ENCODE measurements around the gene GSC. TPM values are rescaled to one million over a fixed set of nuclear protein-coding genes. Genes with fewer than 3 reads are reported as not detected.

The GSC gene
- polyA plus RNA-seq, 1 donor (not counting 4 experiments of a cell fraction or from before 2014, with no cell fraction given), result not detected

DNA sequence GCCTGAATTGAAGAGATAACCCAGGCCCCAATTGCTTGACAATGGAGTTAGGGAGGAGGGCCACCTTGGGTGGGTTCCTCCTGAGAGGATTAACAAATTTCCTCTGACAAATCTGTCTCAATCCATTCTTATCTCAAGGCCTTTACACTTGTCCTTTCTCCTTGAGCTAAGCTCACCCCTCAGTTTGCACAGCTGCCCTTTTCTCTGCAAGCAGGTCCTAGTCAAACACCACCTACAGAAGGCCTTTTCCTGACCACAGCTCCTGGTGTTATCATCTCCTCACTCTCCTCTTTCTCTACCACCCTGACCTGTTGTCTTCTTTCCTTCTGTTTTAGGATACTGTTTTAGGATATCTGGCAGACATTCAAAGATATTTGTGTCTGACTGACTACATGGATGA is 26.4 kb upstream of the GSC start:
- Histone ChIP-seq H3K27ac (ENCODE audit: control insufficient read depth, insufficient read depth, low read length) (no peak overlapping the region), H3K79me2 (ENCODE audit: control insufficient read depth, insufficient read depth, low read length) (no peaks in the 10 kb centered on the region), H3K27me3 (ENCODE audit: control insufficient read depth, extremely low read depth, insufficient read depth, low read length) (no peaks in the 10 kb centered on the region), H4K20me1 (ENCODE audit: control insufficient read depth, extremely low read depth, insufficient read depth, low read length) (no peaks in the 10 kb centered on the region), H3K4me2 (ENCODE audit: control insufficient read depth, extremely low read depth, insufficient read depth, low read depth, low read length) (no peak overlapping the region), H3K9ac (ENCODE audit: control insufficient read depth, extremely low read depth, insufficient read depth, low read length) (no peak overlapping the region), H3K9me1 (ENCODE audit: control insufficient read depth, extremely low read depth, insufficient read depth, low read length) (no peaks in the 10 kb centered on the region), H3K9me3 (ENCODE audit: control insufficient read depth, low read depth, low read length) (no peaks in the 10 kb centered on the region), H3K4me3 (ENCODE audit: control insufficient read depth in 2 of 3, extremely low read depth in 1 of 3, insufficient read depth in 2 of 3, low read depth in 1 of 3, low read length in 3 of 3) (no peak overlapping the region), H3K36me3 (ENCODE audit: control insufficient read depth in 2 of 2, extremely low read depth in 1 of 2, insufficient read depth in 2 of 2, low read length in 2 of 2) (no peaks in the 10 kb centered on the region), H2AFZ (ENCODE audit: control insufficient read depth, low read length) (no peak overlapping the region), H3K4me1 (ENCODE audit: control insufficient read depth, extremely low read depth, insufficient read depth, low read length) (peaks cover 4% of the 10 kb centered on the region)
- FAIRE-seq, result no peak
- TF ChIP-seq, protein P1, sequence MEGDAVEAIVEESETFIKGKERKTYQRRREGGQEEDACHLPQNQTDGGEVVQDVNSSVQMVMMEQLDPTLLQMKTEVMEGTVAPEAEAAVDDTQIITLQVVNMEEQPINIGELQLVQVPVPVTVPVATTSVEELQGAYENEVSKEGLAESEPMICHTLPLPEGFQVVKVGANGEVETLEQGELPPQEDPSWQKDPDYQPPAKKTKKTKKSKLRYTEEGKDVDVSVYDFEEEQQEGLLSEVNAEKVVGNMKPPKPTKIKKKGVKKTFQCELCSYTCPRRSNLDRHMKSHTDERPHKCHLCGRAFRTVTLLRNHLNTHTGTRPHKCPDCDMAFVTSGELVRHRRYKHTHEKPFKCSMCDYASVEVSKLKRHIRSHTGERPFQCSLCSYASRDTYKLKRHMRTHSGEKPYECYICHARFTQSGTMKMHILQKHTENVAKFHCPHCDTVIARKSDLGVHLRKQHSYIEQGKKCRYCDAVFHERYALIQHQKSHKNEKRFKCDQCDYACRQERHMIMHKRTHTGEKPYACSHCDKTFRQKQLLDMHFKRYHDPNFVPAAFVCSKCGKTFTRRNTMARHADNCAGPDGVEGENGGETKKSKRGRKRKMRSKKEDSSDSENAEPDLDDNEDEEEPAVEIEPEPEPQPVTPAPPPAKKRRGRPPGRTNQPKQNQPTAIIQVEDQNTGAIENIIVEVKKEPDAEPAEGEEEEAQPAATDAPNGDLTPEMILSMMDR (optimal IDR thresholded peaks at IDR 0.05 in 1 of 3, IDR thresholded peaks at IDR 0.05 in 1 of 3, conservative IDR thresholded peaks at IDR 0.05 in 1 of 3; ENCODE audit: extremely low read depth in 1 of 3, insufficient read depth in 2 of 3, low read length in 3 of 3), result no peak
- no peak for TF ChIP-seq EZH2 (IDR thresholded peaks at IDR 0.05; ENCODE audit: low read length)
- dilution Hi-C loops (cut with MboI; ENCODE audit: extremely low pct_ligation_motif_present, low sequenced_read_pairs), result no loop called here
- no peak for DNase-seq (ENCODE audit: low read depth, low spot score)

DNA sequence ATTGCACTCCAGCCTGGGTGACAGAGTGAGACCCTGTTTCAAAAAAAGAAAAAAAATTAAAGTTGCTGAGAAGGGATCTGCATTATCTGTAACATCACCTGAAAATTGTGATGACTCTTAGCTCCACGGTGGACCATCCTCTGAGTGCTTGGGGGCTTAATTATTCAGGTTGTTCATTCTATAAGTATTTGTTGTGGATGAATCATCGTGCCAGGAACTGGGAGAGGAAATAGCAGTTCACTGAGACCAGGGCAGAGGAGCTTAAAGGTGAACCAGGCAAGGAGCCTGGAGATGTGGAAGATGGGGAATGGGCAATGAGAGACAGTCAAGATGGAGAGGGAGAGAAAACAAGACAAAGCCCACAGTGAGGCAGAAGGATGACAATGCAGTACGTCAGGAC is 25.5 kb upstream of the GSC start:
- no peak overlapping the region for H3K4me2 ChIP-seq (ENCODE audit: control insufficient read depth, extremely low read depth, insufficient read depth, low read depth, low read length)

More for the DNA sequence above, 25.5 kb upstream of the GSC start:
- no peaks in the 10 kb centered on the region for H3K27me3 ChIP-seq (ENCODE audit: control insufficient read depth, extremely low read depth, insufficient read depth, low read length)
- no peaks in the 10 kb centered on the region for H3K9me1 ChIP-seq (ENCODE audit: control insufficient read depth, extremely low read depth, insufficient read depth, low read length)
- H3K9ac ChIP-seq (ENCODE audit: control insufficient read depth, extremely low read depth, insufficient read depth, low read length), result no peak overlapping the region
- no peaks in the 10 kb centered on the region for H3K9me3 ChIP-seq (ENCODE audit: control insufficient read depth, low read depth, low read length)
- no peak overlapping the region for H3K27ac ChIP-seq (ENCODE audit: control insufficient read depth, insufficient read depth, low read length)
- H3K4me3 ChIP-seq (ENCODE audit: control insufficient read depth in 2 of 3, extremely low read depth in 1 of 3, insufficient read depth in 2 of 3, low read depth in 1 of 3, low read length in 3 of 3), result no peak overlapping the region
- FAIRE-seq, result peak; percentile 5
- peaks cover 4% of the 10 kb centered on the region for H3K4me1 ChIP-seq (ENCODE audit: control insufficient read depth, extremely low read depth, insufficient read depth, low read length)
- DNase-seq (ENCODE audit: low read depth, low spot score), result no peak
- no peaks in the 10 kb centered on the region for H4K20me1 ChIP-seq (ENCODE audit: control insufficient read depth, extremely low read depth, insufficient read depth, low read length)
- H3K36me3 ChIP-seq (ENCODE audit: control insufficient read depth in 2 of 2, extremely low read depth in 1 of 2, insufficient read depth in 2 of 2, low read length in 2 of 2), result no peaks in the 10 kb centered on the region
- TF ChIP-seq EZH2 (IDR thresholded peaks at IDR 0.05; ENCODE audit: low read length), result no peak
- TF ChIP-seq, protein P1 (optimal IDR thresholded peaks at IDR 0.05 in 1 of 3, IDR thresholded peaks at IDR 0.05 in 1 of 3, conservative IDR thresholded peaks at IDR 0.05 in 1 of 3; ENCODE audit: extremely low read depth in 1 of 3, insufficient read depth in 2 of 3, low read length in 3 of 3), result no peak
- no peaks in the 10 kb centered on the region for H3K79me2 ChIP-seq (ENCODE audit: control insufficient read depth, insufficient read depth, low read length)
- dilution Hi-C loops (cut with MboI; ENCODE audit: extremely low pct_ligation_motif_present, low sequenced_read_pairs), result no loop called here
- H2AFZ ChIP-seq (ENCODE audit: control insufficient read depth, low read length), result no peak overlapping the region

Data from keratinocyte (primary cell).